Measurements from ENCODE around the gene LRGUK.

GRCh38 chr7:134126966-134127848, at the start of gene LRGUK:
- TF ChIP-seq POLR2A (IDR thresholded peaks at IDR 0.05) (no peak), CTCF (IDR thresholded peaks at IDR 0.05) (no peak)
